Activated CD4-positive, alpha-beta T cell treated with anti-CD3 and anti-CD28 coated beads, Interleukin-2, amount 50 U/mL, for 1 hour (primary cell): Measurements from ENCODE around the gene ABHD14A.
A peak's percentile ranks its signal among the peaks of the same experiment; 100 is the strongest.
"Not testable (repeated sequence)": the region's sequence is repeated elsewhere in the genome, so short reads cannot be mapped to it uniquely, and the experiment has no call there.

Experiments
- DNase-seq: peaks from one replicate; pipeline ENCODE4 v3.0.0-alpha.2; 2020

The ABHD14A gene

DNA sequence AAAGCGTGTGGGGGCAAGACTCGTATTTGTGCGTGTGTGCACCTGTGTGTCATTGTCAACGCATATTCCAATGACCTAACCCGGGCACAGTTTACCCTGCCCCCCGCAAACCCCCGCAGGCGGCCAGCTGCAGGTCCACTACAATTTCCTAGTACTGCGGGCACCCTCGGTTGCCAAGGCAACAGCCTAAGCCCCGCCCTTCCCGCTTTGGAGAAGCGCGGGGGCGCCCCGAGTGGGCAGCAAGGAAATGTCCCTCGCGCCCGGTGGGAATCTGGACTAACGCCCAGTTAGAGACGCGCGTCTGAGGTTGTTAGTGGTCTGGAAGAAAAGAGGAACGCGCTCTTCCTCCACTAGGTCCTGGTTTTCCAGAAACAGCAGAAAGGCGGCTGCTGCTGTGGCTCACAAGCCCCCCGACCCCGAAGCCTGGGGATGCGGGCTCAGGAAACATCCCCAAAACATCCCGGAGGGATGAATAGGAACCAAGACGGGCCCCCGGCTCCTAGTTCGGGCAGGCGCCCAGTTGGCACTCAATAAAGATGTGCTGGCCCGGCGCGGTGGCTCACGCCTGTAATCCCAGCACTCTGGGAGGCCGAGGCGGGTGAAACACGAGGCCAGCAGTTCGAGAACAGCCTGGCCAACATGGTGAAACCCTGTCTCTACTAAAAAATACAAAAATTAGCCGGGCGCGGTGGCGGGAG is 1.1 kb downstream of the ABHD14A start:
- no peak for DNase-seq

DNA sequence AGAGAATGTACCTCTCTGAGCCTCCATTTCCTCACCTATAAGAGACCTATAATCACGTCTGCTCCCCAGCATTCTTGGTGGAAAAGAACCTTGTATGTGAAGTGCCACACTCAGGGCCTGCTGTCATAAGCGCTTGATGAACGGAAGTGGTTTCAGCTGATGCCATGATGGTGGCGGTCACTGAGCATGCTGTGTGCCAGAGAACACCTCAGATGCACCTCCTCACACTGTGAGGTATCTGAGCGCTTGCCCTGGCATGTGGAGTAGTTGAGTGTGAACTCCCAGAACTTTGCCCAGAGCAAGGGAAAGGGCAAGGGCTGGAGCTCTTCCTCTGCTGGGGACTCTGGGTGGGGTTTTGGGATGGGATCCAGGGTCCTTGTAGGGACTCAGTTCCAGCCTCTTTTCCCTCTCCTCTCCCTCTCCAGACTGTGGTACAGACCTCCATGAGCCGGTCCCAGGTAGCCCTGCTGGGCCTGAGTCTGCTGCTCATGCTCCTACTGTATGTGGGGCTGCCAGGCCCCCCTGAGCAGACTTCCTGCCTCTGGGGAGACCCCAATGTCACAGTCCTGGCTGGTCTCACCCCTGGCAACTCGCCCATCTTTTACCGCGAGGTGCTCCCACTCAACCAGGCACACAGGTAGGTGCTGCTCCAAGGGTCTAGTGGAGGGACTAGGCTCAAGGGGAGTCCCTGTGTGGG is 2.7 kb downstream of the ABHD14A start:
- peak; percentile 34 for DNase-seq

DNA sequence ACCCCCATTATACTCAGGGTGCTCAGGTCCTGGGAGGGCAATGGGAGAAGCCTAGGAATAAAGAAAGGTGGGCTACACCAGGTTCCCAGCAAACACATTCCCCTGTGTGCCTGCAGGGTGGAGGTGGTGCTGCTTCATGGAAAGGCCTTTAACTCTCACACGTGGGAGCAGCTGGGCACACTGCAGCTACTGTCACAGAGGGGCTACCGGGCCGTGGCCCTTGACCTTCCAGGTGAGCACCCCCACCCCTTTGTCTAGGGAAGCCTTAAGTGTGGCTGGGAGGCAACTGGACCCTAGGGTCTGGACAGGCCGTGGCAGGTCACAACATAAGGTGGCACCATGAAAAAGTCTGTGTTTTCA is 3.3 kb downstream of the ABHD14A start:
- no peak for DNase-seq

GRCh38 chr3:51980253-51980652 is 5.4 kb downstream of the ABHD14A start:
- no peak for DNase-seq

DNA sequence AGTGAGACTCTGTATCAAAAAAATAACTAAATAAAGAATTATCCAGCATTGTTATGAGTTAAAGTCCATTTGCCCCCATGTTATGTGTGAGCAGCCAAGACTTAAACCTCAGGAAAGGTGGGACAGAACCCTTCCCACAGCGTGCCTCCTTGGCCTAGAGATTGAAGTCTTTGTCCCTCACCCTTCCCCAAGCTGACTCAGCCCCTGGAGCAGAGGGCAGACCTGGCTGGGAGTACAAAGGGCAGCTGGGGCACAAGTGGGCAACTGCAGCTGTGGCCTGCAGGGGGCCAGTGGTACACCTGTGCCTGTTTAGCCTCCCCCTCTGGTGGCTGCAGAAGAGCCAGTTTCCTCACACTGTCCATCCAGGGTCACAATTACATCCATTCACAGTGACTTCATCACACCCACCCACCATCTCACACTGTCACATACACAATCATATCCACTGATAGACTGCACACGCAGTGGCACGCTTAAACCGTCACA is 7.5 kb downstream of the ABHD14A start:
- peak; percentile 25 for DNase-seq

GRCh38 chr3:51982838-51983577 is 8.1 kb downstream of the ABHD14A start, which contains the start of gene ACY1:
TSS of gene ACY1 (plus strand) at chr3:51983535. CDS start at chr3:51984065, 530 bp downstream.
- DNase-seq: peak; percentile 57

DNA sequence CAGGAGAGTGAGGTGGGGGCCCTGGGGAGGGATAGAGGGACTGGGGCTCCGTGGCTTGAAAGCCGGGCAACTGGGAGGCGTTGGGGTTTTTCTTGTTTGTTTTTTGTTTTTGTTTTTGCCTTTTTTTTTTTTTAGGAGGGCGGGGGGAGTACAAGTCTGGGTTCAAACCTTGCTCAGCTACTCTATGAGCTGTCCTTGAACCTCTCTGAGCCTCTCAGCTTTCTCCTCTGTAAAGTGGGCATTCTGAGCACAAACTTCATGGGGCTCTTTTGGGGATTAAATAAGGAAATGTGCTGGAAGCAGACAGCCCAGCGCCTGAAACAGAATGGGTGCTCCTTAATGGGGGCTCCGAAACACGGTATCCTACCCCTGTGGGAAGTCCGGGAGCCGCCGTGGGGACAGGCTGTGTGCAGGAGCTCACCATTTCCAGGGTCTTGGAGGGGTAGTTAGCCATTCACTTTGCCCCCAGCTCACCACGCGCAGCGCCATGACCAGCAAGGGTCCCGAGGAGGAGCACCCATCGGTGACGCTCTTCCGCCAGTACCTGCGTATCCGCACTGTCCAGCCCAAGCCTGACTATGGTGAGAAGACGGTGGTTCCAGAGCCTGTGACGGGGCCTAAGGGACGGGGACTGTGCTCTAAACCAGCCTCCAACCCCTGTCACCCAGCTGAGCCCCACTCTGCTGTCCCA is 8.9 kb downstream of the ABHD14A start:
- no peak for DNase-seq

- DNase-seq: no peak
Measured at GRCh38 chr3:51984269-51984647, 9.4 kb downstream of the ABHD14A start.

DNA sequence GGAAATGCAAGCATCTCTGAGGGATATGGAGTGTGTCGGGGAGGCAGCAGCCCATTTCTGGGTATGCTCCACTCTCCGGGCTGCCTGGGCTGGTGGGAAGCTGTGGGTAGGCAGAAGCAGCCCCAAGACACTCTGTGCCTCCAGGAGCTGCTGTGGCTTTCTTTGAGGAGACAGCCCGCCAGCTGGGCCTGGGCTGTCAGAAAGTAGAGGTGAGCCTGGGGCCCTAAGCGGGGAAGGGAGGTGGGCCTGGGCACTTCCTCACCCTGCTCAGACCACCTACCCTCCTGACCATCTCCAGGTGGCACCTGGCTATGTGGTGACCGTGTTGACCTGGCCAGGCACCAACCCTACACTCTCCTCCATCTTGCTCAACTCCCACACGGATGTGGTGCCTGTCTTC is 10.2 kb downstream of the ABHD14A start:
- DNase-seq: no peak

DNA sequence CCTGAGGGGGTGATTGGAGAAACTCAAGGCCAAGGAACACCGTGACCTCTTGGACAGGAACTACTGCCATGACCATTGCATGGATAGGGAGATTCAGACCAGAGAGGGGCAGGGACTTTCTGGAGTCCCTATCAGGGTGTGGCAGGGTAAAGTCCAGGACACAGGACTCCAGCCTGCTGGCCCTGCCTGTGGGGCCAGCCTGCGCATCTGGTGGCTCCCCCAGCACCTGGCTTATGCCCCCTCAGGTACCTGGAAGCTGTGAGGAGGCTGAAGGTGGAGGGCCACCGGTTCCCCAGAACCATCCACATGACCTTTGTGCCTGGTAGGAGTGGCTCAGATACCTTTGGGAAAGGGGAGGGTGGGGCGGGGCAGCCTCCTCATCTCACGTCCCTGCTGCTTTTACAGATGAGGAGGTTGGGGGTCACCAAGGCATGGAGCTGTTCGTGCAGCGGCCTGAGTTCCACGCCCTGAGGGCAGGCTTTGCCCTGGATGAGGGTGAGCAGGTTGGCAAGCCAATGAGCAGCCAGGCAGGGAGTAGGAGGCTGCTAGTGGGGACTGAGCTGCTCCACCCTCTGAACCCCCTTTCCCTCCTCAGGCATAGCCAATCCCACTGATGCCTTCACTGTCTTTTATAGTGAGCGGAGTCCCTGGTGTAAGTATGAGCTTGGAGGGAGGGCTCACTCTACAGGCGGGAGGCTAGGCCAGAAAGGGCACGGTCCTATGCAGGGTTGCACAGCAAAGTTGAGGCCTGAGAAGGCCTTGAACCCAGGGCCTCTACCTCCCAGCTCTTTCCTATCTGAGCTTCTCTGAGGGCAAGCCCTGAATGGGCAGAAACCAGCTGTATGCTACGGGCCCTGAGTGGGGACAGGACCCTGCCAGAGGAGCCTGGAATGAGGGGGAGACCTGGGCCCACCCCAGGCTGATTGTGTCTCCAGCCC is 11.4 kb downstream of the ABHD14A start:
- DNase-seq: no peak

GRCh38 chr3:51987568-51987967 is 12.7 kb downstream of the ABHD14A start:
- DNase-seq: no peak

- DNase-seq: no peak
Measured at GRCh38 chr3:51988286-51989146, 13.7 kb downstream of the ABHD14A start.

- not testable (repeated sequence) for DNase-seq
Measured at GRCh38 chr3:51990501-51990971, 15.7 kb downstream of the ABHD14A start.

DNA sequence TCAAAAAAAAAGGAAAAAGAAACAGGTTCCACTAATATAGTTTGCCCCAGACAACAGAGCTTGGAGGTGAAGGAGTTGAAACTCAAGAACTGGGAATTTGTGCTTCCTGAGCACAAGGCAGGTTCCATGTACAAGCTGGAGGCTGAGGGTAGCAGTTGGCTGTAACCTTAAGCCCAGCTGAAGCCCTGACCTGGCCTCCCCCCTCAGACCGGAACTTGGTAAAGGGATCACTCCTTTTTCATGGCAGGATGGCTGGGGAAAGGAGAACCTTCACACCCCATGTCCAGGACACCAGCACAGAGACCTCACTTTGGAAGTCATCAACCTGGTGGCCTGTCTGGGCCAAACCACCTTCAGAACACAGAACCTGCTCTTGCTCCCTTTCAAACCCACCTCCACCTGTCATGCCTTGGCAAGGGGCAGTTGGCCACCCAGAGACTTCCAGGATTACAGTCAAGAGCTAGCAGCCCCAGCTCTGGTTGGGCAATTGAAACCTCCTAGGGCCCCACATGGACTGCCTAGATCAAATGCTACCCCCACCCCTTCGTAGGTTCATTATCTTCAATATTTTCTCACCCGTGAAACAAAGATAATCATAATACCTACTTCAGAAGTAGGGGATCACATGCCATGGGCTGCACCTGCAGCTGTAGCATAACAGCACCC is 17.3 kb downstream of the ABHD14A start:
- no peak for DNase-seq

DNA sequence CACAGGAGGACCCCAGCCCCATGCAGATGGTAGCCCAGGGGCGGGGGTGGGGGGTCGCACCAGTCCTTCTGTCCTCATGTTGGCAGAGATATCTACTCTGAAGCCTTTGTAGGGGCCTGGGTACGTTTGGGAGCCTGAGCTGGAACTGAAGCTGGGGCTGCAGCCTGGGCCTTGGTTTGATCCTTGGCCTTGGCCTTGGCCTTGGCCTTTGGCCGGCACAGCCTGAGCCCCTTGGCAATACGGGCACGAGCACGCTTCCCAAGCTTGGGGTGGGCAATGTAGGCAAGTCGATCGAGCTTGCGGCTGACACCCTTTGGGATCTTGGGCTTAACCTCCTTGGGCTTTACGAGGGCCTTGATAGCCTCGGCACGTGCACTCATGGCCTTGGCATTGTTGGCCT is 18.8 kb downstream of the ABHD14A start:
- not testable (repeated sequence) for DNase-seq

DNA sequence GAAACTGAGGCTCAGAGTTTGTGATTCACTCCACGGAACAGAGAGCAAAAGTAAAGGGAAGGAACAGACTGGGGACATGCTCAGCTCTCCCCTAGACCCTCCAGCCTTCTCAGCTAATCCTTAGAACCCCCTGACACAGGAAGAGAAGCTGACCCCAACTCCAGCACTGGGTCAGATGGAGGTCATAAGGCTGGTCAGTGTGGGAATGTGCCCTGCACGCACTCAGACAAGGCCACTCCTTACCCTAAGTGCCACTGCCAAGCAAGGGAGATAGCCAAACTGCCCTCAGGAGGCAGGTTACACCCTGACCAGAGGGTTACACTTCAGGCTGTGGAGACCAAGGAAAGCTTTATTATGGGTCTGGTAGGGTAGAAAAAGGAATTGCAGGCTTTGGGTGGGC is 19.7 kb downstream of the ABHD14A start:
- no peak for DNase-seq

- DNase-seq: peak; percentile 91
Measured at GRCh38 chr3:51995346-51996163, 20.7 kb downstream of the ABHD14A start, which contains the start of gene RPL29. TSS of gene RPL29 (minus strand) at chr3:51995895. CDS start at chr3:51995461, 434 bp downstream.

GRCh38 chr3:51997172-51997571 is 22.3 kb downstream of the ABHD14A start:
- DNase-seq: no peak

DNA sequence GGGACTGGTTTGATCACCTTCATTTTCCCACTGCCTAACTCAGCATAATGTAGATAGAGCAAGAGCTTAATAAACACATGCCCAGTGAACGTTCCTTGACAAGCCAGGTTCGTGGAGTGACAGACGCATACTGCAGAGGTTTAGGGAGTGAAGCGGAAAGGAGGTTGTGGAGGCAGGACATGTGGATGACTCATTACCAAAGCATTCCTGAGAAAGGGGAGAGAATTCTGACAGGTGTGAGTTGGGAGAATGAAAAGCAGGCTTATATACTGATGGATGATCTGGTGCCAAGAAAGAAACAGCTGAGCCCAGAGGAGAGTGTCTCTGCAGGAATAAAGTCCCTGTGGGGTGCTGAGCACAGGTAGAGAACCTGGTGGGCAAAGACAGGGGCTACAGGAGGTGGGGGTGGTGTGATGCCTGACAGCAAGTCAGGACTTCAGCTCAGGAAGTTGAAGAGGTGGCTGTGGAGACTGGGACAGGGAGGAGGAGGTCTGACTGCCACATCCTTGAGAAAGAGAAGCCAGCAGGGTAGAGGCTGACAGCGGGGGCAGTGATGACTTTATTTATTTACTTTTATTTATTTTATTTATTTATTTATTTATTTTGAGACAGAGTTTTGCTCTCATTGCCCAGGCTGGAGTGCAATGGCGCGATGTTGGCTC is 23.2 kb downstream of the ABHD14A start:
- no peak for DNase-seq
